ENCODE data around the gene CCN5.

Gene CCN5

GRCh38 chr20:44736170-44737021 lies 21.2 kb downstream of the CCN5 start:
- Histone ChIP-seq H3K36me3 (no peaks in the 10 kb centered on the region), H3K4me3 (no peak overlapping the region), H3K4me1 (peaks cover 0 to 87% (median 34%) of the 10 kb centered on the region in 4 donors), H3K27me3 (no peaks in the 10 kb centered on the region), H3K9me3 (no peaks in the 10 kb centered on the region), H3K27ac (peak overlapping the region; percentile 87 to 92)
- intact Hi-C loops (cut with DNase I; ENCODE audit: low total_unique reads) = loop anchor here (10.0 kb wide), 1 partner anchor 132 kb away; no protein-coding TSS in a partner anchor
- no peak for TF ChIP-seq CTCF (IDR thresholded peaks at IDR 0.05)
- DNase-seq = no peak

- no peak for TF ChIP-seq CTCF (IDR thresholded peaks at IDR 0.05)
- Histone ChIP-seq H3K36me3 (no peaks in the 10 kb centered on the region), H3K27me3 (no peaks in the 10 kb centered on the region), H3K4me3 (no peak overlapping the region), H3K4me1 (peaks cover 0 to 87% (median 30%) of the 10 kb centered on the region in 4 donors), H3K9me3 (no peaks in the 10 kb centered on the region), H3K27ac (peak overlapping the region; percentile 87 to 92)
- intact Hi-C loops (cut with DNase I; ENCODE audit: low total_unique reads) = loop anchor here (10.0 kb wide), 1 partner anchor 132 kb away; no protein-coding TSS in a partner anchor
- no peak for DNase-seq
Measured at GRCh38 chr20:44737116-44737515, 21.9 kb downstream of the CCN5 start.

- Histone ChIP-seq H3K4me3 (no peak overlapping the region), H3K4me1 (peaks cover 0 to 83% (median 30%) of the 10 kb centered on the region in 4 donors), H3K9me3 (no peaks in the 10 kb centered on the region), H3K27me3 (no peaks in the 10 kb centered on the region), H3K27ac (peak overlapping the region; percentile 42 to 75), H3K36me3 (no peaks in the 10 kb centered on the region)
- no peak for TF ChIP-seq CTCF (IDR thresholded peaks at IDR 0.05)
- intact Hi-C loops (cut with DNase I; ENCODE audit: low total_unique reads) = loop anchor here (10.0 kb wide), 1 partner anchor 134 kb away; no protein-coding TSS in a partner anchor
- DNase-seq = peak; percentile 72 to 83
Measured at GRCh38 chr20:44738813-44739477, 23.8 kb downstream of the CCN5 start.

GRCh38 chr20:44739942-44740341 lies 24.8 kb downstream of the CCN5 start:
- Histone ChIP-seq H3K9me3 (no peaks in the 10 kb centered on the region), H3K27ac (peak overlapping the region; percentile 42 to 75), H3K27me3 (no peaks in the 10 kb centered on the region), H3K36me3 (no peaks in the 10 kb centered on the region), H3K4me3 (no peak overlapping the region), H3K4me1 (peaks cover 0 to 76% (median 25%) of the 10 kb centered on the region in 4 donors)
- DNase-seq = no peak
- intact Hi-C loops (cut with DNase I; ENCODE audit: low total_unique reads) = loop anchor here (10.0 kb wide), 2 partner anchors 135 to 355 kb away; no protein-coding TSS in a partner anchor
- TF ChIP-seq CTCF (IDR thresholded peaks at IDR 0.05) = no peak

- TF ChIP-seq CTCF (IDR thresholded peaks at IDR 0.05) = no peak
- H3K27ac ChIP-seq = peak overlapping the region; percentile 75 to 86
Measured at GRCh38 chr20:44742304-44743079, 27.3 kb downstream of the CCN5 start.

More at GRCh38 chr20:44742304-44743079, 27.3 kb downstream of the CCN5 start:
- Histone ChIP-seq H3K9me3 (no peaks in the 10 kb centered on the region), H3K27me3 (no peaks in the 10 kb centered on the region), H3K36me3 (no peaks in the 10 kb centered on the region), H3K4me1 (peaks cover 0 to 76% (median 39%) of the 10 kb centered on the region in 4 donors), H3K4me3 (no peak overlapping the region)
- intact Hi-C loops (cut with DNase I; ENCODE audit: low total_unique reads) = loop anchor here (10.0 kb wide), 1 partner anchor 358 kb away; no protein-coding TSS in a partner anchor
- DNase-seq = no peak

All from tibial artery (tissue), 4 donors.